PFSK-1 (cell line): ENCODE results near the gene NOPCHAP1.

ENCODE experiments used
- FOXP2 ChIP-seq: optimal IDR thresholded peaks from 2 replicates; pipeline ENCODE3; 2011; ENCODE audit warnings: borderline replicate concordance, control low read depth, inconsistent platforms; ENCODE audit not compliant: insufficient read depth; ENCODE audit errors: extremely low read length, extremely low read depth
- POLR2AphosphoS5 ChIP-seq: IDR thresholded peaks from 2 replicates; pipeline ENCODE4 v1.6.1; 2012; ENCODE audit warnings: low read depth, mild to moderate bottlenecking, control low read depth, low read length, moderate library complexity
- REST ChIP-seq, 2 experiments: IDR thresholded peaks; 2 replicates each; pipeline versions ENCODE4 v1.6.1 to v1.8.0; 2011 to 2012; ENCODE audit warnings: low read depth in 2 of 2, low read length in 2 of 2, control low read depth in 1 of 2, inconsistent platforms in 1 of 2, mild to moderate bottlenecking in 1 of 2, moderate library complexity in 1 of 2; ENCODE audit not compliant: insufficient read depth in 1 of 2
- SIN3A ChIP-seq: IDR thresholded peaks from 2 replicates; pipeline ENCODE4 v1.6.1; 2012; ENCODE audit warnings: mild to moderate bottlenecking, low read length, moderate library complexity, borderline replicate concordance; ENCODE audit not compliant: insufficient read depth
- TAF1 ChIP-seq: IDR thresholded peaks from 2 replicates; pipeline ENCODE4 v1.6.1; 2012; ENCODE audit warnings: low read length, control low read depth, borderline replicate concordance; ENCODE audit not compliant: insufficient read depth

The NOPCHAP1 gene

GRCh38 chr12:104975587-104976343 is 10.4 kb upstream of the NOPCHAP1 start:
- TF ChIP-seq POLR2AphosphoS5, result no peak

- TF ChIP-seq TAF1, result no peak
Measured at GRCh38 chr12:104976703-104977102, 9.4 kb upstream of the NOPCHAP1 start.

GRCh38 chr12:104985206-104985605 is 910 bp upstream of the NOPCHAP1 start:
- TF ChIP-seq REST (IDR thresholded peaks at IDR 0.05; ENCODE audit: insufficient read depth in 1 of 2, low read depth in 2 of 2, low read length in 2 of 2) (no peak), TAF1 (no peak), SIN3A (no peak), FOXP2 (no peak), POLR2AphosphoS5 (no peak)

DNA sequence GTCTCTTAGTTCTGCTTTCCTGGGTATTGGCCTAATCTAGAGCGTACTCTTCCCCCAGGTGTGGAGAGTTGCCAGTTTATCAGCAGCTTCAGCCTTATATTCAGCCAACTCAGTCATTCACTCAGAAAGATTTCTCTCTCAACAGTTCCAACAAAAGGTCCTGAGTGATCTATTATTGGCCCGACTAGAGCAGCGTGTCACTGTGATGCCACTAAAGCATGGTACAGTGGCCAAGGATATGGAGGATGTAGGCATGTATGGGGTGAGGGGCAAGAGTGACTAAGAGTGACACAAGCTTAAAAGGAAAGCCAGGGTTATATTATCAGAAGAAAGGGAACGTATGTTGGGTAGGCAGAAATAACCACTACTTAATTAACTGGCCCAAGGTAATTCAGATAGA is 4.8 kb downstream of the NOPCHAP1 start:
- no peak for TF ChIP-seq SIN3A

GRCh38 chr12:104991565-104992128 is 5.5 kb downstream of the NOPCHAP1 start:
- TF ChIP-seq REST (IDR thresholded peaks at IDR 0.05; ENCODE audit: insufficient read depth in 1 of 2, low read depth in 2 of 2, low read length in 2 of 2), result no peak

- TF ChIP-seq FOXP2, result no peak
- TF ChIP-seq TAF1, result no peak
- no peak for TF ChIP-seq SIN3A
- TF ChIP-seq REST (IDR thresholded peaks at IDR 0.05; ENCODE audit: insufficient read depth in 1 of 2, low read depth in 2 of 2, low read length in 2 of 2), result no peak
- TF ChIP-seq POLR2AphosphoS5, result no peak
Measured at GRCh38 chr12:104994336-104994735, 8.2 kb downstream of the NOPCHAP1 start.

DNA sequence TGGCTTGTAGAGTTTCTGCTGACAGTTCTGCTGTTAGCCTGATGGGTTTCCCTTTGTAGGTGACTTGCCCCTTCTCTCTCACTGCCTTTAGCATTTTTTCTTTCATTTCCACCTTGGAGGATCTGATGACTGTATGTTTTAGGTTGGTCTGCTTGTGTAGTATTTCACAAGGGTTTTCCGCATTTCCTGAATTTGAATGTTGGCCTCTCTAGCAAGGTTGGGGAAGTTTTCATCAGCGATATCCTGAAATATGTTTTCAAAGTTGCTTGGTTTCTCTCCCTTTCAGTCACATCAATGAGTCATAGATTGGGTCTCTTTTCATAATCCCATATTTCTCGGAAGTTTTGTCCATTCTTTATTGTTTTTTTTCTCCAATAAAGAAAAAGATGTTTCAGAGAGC is 11.4 kb downstream of the NOPCHAP1 start:
- TF ChIP-seq TAF1, result no peak
- TF ChIP-seq POLR2AphosphoS5, result no peak
- TF ChIP-seq FOXP2, result no peak
- no peak for TF ChIP-seq SIN3A
- no peak for TF ChIP-seq REST (IDR thresholded peaks at IDR 0.05; ENCODE audit: insufficient read depth in 1 of 2, low read depth in 2 of 2, low read length in 2 of 2)
